Suprapubic skin (tissue), 3 donors: ENCODE measurements around the gene TTC24.

ENCODE experiments used
- CTCF ChIP-seq, 2 donors: fragments of 200-600 bp in 1 of 2; fragments of 450-650 bp in 1 of 2; sonication (generic) in 1 of 2; IDR thresholded peaks; one replicate each; pipeline ENCODE4 v1.5.1; 2016 to 2019; ENCODE audit warnings: antibody characterized with exemption in 2 of 2, mild to moderate bottlenecking in 1 of 2, moderate library complexity in 1 of 2
- EP300 ChIP-seq: sonication (generic); formaldehyde crosslinking; IDR thresholded peaks from one replicate; pipeline ENCODE4 v1.6.1; 2017; ENCODE audit warnings: antibody characterized with exemption
- POLR2A ChIP-seq, 2 donors: fragments of 450-650 bp; IDR thresholded peaks; one replicate each; pipeline ENCODE4 v1.6.1; 2017; ENCODE audit warnings: antibody characterized with exemption in 2 of 2, mild to moderate bottlenecking in 2 of 2, moderate library complexity in 2 of 2

- TF ChIP-seq CTCF (IDR thresholded peaks at IDR 0.05) (no peak), EP300 (no peak), POLR2A (IDR thresholded peaks at IDR 0.05) (no peak)
Measured at GRCh38 chr1:156589546-156589945, 10.0 kb downstream of the TTC24 start.
